ENCODE data around the gene EP400.

EP400 gene

DNA sequence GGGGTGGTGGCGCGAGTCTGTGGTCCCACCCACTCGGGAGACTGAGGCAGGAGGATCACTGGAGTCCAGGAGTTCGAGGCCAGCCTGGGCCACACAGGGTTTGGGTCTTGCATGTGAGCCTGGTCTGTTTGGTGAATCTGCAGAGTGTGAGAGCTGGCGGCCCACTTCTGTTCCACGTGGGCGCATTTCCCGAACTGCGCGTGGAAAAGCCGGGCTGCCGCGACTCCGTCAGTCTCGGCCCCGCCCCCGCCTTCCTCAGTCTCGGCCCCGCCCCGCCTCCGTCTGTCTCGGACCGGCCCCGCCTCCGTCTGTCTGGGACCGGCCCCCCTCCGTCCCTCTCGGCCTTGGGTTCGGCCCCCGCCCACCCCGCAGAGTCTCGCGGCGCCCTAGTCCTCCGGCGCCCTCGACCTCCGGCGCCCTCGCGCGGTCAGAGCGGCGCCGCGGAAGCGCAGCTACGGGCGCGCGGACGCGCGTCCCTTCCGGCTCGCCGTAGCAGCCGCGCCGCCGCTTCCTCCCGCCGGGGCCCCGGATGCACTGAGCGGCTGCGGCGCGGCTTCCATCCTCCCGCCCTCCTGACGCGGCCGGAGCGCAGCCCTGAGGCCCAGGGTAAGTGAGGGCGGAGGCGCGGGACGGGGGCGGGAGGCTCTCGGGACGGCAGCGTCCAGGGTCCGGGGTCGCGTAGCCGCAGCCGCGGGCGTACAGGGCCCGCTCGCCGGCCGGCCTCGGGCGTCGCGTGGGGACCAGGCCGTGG, at the start of gene EP400:
Gene EP400 (plus strand): TSS at position 512 of the 751 bp plus-strand sequence. CDS start 10,678 bp downstream, outside the sequence.
- DNase-seq = no peak

- no peak for DNase-seq
Measured at GRCh38 chr12:131900397-131900796, 49.3 kb upstream of the EP400 start.

- no peak for DNase-seq
Measured at GRCh38 chr12:131901431-131902331, 48.1 kb upstream of the EP400 start.

DNA sequence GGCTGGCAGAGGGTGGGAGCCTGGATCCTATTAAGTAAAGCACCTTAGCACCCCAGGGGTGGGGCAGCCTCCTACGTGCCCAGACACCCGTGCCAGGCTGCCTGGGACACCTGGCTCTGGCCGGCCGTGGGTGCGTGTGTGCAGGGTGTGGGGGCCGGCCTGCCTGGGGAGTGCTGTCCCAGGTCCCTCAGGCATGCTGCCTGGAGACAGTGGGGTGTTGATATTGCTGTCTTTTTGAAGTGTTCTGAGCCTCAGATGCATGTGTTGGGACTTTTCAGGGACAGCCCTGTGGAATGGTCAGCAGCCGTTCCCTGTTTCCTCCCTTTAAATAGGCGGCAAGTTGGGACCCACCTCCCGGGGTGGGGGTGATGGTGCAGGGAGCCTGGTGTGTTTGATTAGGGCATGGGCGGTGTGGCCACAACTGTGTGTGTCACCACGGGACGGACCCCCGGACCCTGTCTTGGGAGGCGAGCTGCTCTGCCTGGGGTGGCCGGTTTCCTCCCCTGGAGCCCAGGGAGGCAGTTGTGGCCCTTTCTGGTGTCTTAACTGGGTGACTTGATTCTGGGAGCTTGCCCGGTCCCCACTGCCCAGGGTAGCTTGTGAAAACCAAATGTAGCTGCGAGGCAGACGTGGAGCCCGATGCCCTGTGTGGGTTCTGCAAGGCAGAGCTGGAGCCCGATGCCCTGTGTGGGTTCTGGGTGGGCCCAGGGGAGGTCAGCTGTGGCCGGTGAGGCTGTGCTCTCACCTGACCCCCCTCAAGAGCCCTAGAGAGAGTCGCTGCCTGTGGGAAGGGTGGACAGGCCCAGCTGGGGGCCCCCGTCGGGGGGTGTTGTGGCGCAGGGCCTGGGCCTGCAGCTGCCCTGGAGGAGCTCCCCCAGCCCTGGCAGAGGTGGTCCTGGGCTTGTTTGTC, 47.2 kb upstream of the EP400 start:
- DNase-seq = no peak

GRCh38 chr12:131903270-131904255, 46.2 kb upstream of the EP400 start:
- no peak for DNase-seq

GRCh38 chr12:131904346-131904745, 45.4 kb upstream of the EP400 start:
- no peak for DNase-seq

DNA sequence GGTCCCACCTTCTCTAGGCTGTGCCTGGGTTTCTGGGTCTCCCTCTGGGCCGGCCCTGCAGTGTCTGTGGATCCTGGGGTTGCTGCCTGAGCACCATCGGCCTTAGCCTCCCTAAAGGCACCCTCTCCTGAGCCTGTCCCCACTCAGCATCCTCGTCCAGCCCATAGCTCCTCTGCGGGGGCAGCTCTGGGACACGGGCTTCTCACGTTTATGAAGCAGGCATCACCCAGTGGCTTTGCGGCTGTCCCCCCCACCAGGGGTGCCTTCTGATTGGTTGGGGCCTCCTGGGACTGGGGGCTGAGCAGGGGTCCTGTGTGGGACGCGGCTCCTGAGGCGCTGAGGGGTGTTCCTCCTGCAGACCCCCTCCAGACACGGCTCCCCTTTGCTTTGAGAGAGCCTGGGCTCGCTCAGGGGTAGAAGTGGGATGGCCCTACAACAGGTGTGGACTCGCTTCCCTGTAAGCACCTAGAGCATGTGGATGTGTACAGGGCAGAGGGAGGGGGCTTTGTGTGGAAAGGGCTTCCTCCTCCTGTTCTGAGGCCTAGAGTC, 44.6 kb upstream of the EP400 start:
- no peak for DNase-seq

- no peak for DNase-seq
Measured at GRCh38 chr12:131905630-131906091, 44.1 kb upstream of the EP400 start.

- no peak for DNase-seq
Measured at GRCh38 chr12:131907379-131908091, 42.2 kb upstream of the EP400 start.

DNA sequence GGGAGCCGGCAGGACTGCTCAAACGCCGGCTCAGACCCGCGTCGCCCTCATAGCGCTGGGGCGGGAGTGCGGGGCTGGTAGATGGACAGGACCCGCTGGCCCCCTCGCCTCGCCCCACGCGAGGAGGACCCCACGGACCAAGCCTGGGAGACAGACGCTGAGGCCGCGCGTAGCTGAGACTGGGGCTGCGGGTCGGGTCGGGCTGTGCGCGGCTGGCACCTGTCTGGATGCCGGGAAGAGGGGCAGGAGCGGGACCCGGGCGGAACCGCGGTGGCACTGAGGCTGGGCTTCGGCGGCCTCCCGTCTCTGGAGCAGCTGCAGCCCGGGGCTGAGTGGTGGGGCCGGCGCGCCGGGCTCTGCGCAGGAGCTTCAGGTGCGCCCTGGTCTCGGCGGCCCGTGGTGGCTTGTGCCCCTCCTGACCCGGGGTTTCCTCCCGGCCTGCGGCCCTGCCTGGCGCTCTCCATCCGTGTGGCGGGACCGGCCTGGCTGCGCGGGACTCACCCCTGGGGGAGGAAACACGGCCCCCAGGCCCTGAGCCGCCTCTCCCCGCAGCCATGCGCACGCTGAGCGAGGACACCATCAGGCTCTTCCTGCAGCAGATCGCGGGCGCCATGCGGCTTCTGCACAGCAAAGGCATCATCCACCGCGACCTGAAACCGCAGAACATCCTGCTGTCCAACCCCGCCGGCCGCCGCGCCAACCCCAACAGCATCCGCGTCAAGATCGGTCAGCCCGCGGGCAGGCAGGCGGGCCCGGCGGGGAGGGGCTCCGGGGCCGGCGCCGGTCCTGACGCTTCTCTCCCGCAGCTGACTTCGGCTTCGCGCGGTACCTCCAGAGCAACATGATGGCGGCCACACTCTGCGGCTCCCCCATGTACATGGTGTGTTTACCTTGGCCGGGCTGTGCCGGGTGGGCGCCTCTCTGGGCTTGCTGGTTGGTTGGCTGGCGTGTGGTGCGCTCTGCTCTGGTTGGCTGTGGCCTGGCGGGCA, 41.4 kb upstream of the EP400 start:
- no peak for DNase-seq

GRCh38 chr12:131909081-131909751, 40.5 kb upstream of the EP400 start:
- no peak for DNase-seq

DNA sequence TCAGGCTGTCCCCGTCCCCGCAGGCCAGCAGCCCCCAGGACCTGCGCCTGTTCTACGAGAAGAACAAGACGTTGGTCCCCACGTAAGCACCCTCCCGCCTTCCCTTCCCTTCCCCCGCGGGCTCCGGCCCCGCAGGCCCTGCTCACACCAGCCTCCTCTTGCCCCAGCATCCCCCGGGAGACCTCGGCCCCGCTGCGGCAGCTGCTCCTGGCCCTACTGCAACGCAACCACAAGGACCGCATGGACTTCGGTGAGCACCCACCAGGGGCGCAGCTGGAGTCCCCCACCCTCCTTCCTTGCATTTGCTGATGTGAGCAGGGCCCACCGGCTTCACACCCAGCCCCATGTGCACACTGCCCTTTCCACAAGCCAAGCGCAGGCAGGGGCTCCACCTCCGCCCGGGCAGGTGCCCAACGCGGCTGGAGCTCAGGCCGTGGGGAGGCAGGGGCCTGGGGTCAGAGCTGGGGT, 40.0 kb upstream of the EP400 start:
- DNase-seq = no peak

- no peak for DNase-seq
Measured at GRCh38 chr12:131910302-131911027, 39.3 kb upstream of the EP400 start.

DNA sequence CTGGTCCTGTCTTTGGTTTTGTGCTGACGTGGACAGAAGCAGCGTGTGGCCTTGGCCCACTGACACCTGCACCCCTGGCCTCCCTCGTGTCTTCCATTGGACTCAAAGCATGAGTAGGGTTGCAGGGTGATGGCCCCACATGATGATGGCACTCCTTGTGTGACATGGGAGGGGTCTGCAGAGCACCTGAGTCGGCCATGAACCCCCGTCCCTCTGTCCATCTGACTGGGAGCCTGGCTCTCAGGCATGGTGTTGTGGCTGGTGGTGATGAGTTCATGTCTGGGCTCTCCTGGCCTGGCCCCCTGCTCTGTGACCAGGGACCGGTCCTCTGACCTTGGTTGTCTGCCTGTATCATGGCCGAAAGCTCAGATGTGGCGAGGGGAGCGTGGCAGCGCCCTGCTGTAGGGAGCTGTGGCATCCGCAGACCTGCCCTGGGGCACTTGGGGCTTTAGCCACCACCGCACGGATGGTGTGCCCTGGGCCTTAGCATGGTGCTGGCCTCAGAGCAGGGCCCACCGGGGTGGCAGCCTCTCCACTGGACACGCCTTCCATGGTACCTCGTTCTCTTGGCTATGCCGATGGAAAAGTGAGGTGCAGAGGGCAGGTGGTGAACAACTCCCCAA, 38.6 kb upstream of the EP400 start:
- no peak for DNase-seq

GRCh38 chr12:131911851-131912477, 37.8 kb upstream of the EP400 start:
- no peak for DNase-seq

DNA sequence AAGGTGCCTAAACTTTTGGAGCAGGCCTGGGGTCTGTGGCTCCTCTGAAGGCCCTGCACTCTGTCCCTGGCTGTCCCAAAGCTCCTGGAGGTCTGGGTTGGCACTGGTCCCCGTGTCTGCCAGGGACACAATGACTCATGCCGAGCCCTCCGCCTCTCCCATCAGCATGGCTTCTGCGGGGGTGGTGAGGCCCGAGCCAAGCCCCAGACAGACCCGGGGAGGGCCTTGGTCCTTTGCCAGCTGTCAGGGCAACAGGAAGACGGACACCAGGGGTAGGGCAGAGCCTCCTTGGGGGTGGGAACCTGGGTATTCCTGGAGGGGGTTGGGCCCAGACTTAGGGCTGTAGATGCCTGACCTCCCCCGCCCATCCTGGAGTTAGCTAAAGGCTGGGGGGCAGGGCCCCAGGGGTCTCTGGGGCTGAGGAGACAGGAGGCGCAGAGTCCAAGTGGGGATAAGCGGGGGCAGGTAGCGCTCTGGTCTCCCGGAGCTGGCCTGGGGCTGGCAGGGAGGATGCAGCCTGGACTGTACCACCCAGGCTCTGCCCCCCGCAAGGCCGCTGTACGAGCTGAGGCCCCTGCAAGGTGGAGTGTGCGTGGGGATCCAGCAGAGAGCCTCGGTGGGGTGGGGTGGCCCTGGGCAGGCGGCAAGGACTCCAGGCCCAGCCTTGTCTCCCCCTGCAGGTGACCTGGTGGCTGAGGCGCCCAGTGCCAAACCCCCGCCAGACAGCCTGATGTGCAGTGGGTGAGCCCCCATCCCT, 37.0 kb upstream of the EP400 start:
- DNase-seq = no peak
